Measurements from ENCODE around the gene TMEM106C. TPM values are rescaled to one million over a fixed set of nuclear protein-coding genes. Genes with fewer than 3 reads are reported as not detected.

Gene TMEM106C
- total RNA-seq, 4 donors from 2014 or later, result 40.9 to 56.7 (median 42.3) TPM

GRCh38 chr12:47944685-47945340 lies 18.6 kb upstream of the TMEM106C start:
- no peak for DNase-seq (ENCODE audit: low spot score in 2 of 2)
- no peak for TF ChIP-seq CTCF (IDR thresholded peaks at IDR 0.05)
- no peak for TF ChIP-seq POLR2A (IDR thresholded peaks at IDR 0.05)
- WGBS, 2 donors, result 38 to 67% methylated on average over 6 of the region's 6 CpGs
- H3K4me3 ChIP-seq (ENCODE audit: low read depth, poor library complexity, severe bottlenecking), result no peak overlapping the region
- intact Hi-C loops (cut with DNase I; ENCODE audit: low total_unique reads), result loop anchor here (10.0 kb wide), 1 partner anchor 100 kb away; no protein-coding TSS in a partner anchor

DNA sequence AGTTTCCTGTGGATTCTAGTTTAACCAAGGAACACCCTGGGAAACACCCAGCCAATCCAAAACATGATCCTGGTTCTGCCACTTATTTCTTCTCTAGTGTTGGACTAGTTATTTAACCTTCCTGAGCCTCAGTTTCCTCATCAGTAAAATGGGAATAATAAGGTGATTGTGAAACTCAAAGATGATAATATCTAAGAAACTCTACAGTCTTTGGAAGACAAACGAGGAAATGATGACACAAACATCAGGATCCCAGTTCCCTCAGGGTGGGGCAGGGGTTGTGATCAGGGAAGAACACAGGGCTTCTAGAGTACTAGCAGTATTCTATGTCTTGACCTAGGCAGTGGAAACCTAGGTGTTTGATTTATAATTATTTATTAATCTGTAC lies 18.1 kb upstream of the TMEM106C start:
- no peak for DNase-seq (ENCODE audit: low spot score in 2 of 2)
- TF ChIP-seq POLR2A (IDR thresholded peaks at IDR 0.05) (no peak), CTCF (IDR thresholded peaks at IDR 0.05) (no peak)
- WGBS, 2 donors, result 22 to 27% methylated on average over 1 of the region's 1 CpG
- no peak overlapping the region for H3K4me3 ChIP-seq (ENCODE audit: low read depth, poor library complexity, severe bottlenecking)
- intact Hi-C loops (cut with DNase I; ENCODE audit: low total_unique reads), result loop anchor here (10.0 kb wide), 1 partner anchor 101 kb away; no protein-coding TSS in a partner anchor

DNA sequence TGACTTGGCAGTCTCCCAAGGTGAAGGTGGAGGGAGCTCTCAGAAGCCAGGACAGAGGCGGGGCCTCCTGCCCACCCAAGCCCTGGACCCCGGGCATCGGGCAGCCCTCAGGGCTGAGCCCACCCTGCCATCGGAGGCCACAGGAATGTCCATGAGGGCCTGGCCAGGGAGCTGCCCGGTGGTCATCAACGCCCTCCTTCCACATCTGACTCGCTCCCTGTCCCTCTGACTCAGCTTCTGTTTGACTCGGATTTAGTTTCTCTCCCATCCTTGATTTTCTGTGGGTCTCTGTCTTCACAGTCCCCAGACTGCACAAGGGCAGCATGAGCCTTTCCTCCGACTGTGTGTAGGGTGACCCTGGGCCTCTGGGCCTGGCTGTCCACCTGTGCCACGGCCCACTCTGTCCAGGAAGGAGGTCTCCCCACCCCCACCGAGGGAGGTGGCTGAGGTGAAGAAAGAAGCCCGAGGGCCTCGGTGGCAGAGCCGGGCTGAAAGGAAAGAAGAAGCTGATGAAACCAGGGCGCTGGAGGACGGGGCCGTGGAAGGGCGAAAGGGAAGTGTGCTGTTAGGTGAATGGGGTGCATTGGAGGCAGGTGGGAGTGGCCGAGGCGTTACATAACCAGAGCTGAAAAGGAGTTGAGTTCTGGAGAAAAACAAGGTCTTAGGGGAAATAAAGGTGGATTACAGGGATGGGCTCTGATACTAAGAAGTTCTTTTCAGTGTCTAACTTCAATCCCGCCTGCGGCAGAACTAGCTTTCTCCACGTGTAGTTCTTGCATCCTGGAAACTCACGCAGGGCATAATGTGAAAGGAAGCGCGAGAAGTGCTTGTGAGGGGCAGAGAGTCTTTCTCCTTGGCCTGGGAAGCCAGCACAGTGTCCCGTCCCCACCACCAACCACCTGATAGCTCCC lies 16.7 kb upstream of the TMEM106C start:
- 60 to 68% methylated on average over 23 to 27 of the region's 27 CpGs for WGBS, 2 donors
- H3K4me3 ChIP-seq (ENCODE audit: low read depth, poor library complexity, severe bottlenecking), result no peak overlapping the region
- TF ChIP-seq POLR2A (IDR thresholded peaks at IDR 0.05), result no peak
- intact Hi-C loops (cut with DNase I; ENCODE audit: low total_unique reads), result loop anchor here (10.0 kb wide), 1 partner anchor 102 kb away; no protein-coding TSS in a partner anchor
- DNase-seq (ENCODE audit: low spot score in 2 of 2), result no peak

GRCh38 chr12:47947341-47947740 lies 16.1 kb upstream of the TMEM106C start:
- no peak for TF ChIP-seq CTCF (IDR thresholded peaks at IDR 0.05)
- no peak for TF ChIP-seq POLR2A (IDR thresholded peaks at IDR 0.05)
- no peak for DNase-seq (ENCODE audit: low spot score in 2 of 2)
- H3K4me3 ChIP-seq (ENCODE audit: low read depth, poor library complexity, severe bottlenecking), result no peak overlapping the region
- intact Hi-C loops (cut with DNase I; ENCODE audit: low total_unique reads), result loop anchor here (10.0 kb wide), 1 partner anchor 103 kb away; no protein-coding TSS in a partner anchor
- 67 to 78% methylated on average over 12 of the region's 12 CpGs for WGBS, 2 donors

DNA sequence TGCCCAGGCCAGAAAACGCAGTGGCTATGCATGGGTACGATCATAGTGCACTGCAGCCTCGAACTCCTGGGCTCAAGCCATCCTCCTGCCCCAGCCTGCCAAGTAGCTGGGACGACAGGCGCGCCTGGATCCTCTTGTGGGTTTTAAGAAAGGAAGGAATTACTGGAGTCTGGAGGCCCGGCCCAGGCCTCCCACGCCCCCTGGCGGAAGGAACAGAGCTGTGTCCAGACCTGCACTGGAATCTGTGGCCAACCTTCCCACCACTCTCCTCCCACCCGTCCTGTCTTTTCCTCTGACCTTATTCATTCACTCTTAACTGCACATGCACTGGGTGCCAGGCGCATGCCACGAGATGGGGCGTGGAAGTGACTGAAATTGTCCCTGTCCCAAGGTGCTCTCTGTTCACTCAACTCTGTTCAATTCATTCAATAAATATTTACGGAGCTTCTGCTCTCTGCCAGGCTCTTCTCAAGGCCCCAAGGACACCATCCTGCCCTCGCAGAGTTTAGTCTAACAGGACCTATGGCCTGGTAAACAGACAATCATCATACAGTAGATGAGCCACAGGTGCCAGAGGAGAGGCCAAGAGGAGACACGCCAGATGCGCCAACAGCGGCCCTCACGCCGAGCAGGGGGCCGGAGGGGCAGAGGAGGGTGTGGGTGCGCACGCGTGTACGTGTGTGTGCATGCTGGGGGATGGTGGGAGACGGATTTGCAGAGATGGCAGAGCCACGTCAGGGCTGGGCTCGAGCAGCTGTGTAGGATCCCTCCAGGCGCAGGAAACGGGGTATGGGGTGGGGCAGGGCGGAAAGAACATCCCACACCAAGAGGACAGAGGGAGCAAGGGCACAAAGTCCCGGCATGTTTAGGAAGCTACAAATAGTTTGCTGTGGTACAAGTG lies 13.7 kb upstream of the TMEM106C start:
- H3K4me3 ChIP-seq (ENCODE audit: low read depth, poor library complexity, severe bottlenecking), result no peak overlapping the region
- 32 to 36% methylated on average over 32 of the region's 32 CpGs for WGBS, 2 donors
- peak; percentile 76 to 94 for DNase-seq (ENCODE audit: low spot score in 2 of 2)
- TF ChIP-seq CTCF (IDR thresholded peaks at IDR 0.05), result peak in 1 of 3 donors; percentile 68
- no peak for TF ChIP-seq POLR2A (IDR thresholded peaks at IDR 0.05)
- intact Hi-C loops (cut with DNase I; ENCODE audit: low total_unique reads), result loop anchor here (5.0 to 10.0 kb wide), 2 partner anchors 105 to 742 kb away; no protein-coding TSS in a partner anchor
